PFSK-1 (cell line): ENCODE data around the gene UBE4B.

Experiments used
- FOXP2 ChIP-seq: optimal IDR thresholded peaks from 2 replicates; pipeline ENCODE3; 2011; ENCODE audit warnings: borderline replicate concordance, control low read depth, inconsistent platforms; ENCODE audit not compliant: insufficient read depth; ENCODE audit errors: extremely low read length, extremely low read depth
- POLR2AphosphoS5 ChIP-seq: IDR thresholded peaks from 2 replicates; pipeline ENCODE4 v1.6.1; 2012; ENCODE audit warnings: low read depth, mild to moderate bottlenecking, control low read depth, low read length, moderate library complexity
- SIN3A ChIP-seq: IDR thresholded peaks from 2 replicates; pipeline ENCODE4 v1.6.1; 2012; ENCODE audit warnings: mild to moderate bottlenecking, low read length, moderate library complexity, borderline replicate concordance; ENCODE audit not compliant: insufficient read depth
- TAF1 ChIP-seq: IDR thresholded peaks from 2 replicates; pipeline ENCODE4 v1.6.1; 2012; ENCODE audit warnings: low read length, control low read depth, borderline replicate concordance; ENCODE audit not compliant: insufficient read depth

GRCh38 chr1:10075732-10076131 lies 43.0 kb downstream of the UBE4B start:
- TF ChIP-seq POLR2AphosphoS5, result no peak
- TF ChIP-seq TAF1, result no peak
- no peak for TF ChIP-seq SIN3A
- no peak for TF ChIP-seq FOXP2
